Keratinocyte (primary cell): Measurements from ENCODE around the gene SH3BP5L. TPM values are rescaled to one million over a fixed set of nuclear protein-coding genes. Genes with fewer than 3 reads are reported as not detected.

Experiments
- DNase-seq: peaks from one replicate; pipeline ENCODE4 v3.0.0-alpha.2; 2011; ENCODE audit warnings: low read depth, missing footprints, low spot score
- FAIRE-seq: peaks from 2 replicates; lab custom pipeline; 2011; peaks lifted over from hg19 to GRCh38; lab: Jason Lieb, UNC
- H2AFZ ChIP-seq: 2 replicates; pipeline ENCODE4 v1.6.0; 2012; ENCODE audit warnings: low read length, control low read depth, inconsistent platforms; ENCODE audit not compliant: control insufficient read depth
- H3K27ac ChIP-seq: 2 replicates; pipeline ENCODE4 v1.5.1; 2011; ENCODE audit warnings: low read length; ENCODE audit not compliant: control insufficient read depth, insufficient read depth
- H3K27me3 ChIP-seq: 3 replicates; pipeline ENCODE4 v1.6.0; 2011; ENCODE audit warnings: low read length; ENCODE audit not compliant: control insufficient read depth, insufficient read depth; ENCODE audit errors: extremely low read depth
- H3K36me3 ChIP-seq, 2 experiments: 2 replicates in 1 of 2; 3 replicates in 1 of 2; pipeline ENCODE4 v1.5.1; 2011; ENCODE audit warnings: low read length in 2 of 2, mild to moderate bottlenecking in 1 of 2; ENCODE audit not compliant: control insufficient read depth in 2 of 2, insufficient read depth in 2 of 2; ENCODE audit errors: extremely low read depth in 1 of 2
- H3K4me1 ChIP-seq: 3 replicates; pipeline ENCODE4 v1.5.1; 2011; ENCODE audit warnings: low read length; ENCODE audit not compliant: control insufficient read depth, insufficient read depth; ENCODE audit errors: extremely low read depth
- H3K4me2 ChIP-seq: 3 replicates; pipeline ENCODE4 v1.6.0; 2011; ENCODE audit warnings: low read depth, low read length; ENCODE audit not compliant: control insufficient read depth, insufficient read depth; ENCODE audit errors: extremely low read depth
- H3K4me3 ChIP-seq, 3 experiments: fragments of 200-600 bp in 1 of 3; sonication (generic) in 1 of 3; 2 replicates in 2 of 3; 3 replicates in 1 of 3; pipeline ENCODE4 v1.5.1; 2011 to 2016; ENCODE audit warnings: low read length in 3 of 3, mild to moderate bottlenecking in 3 of 3, control low read depth in 2 of 3, inconsistent platforms in 1 of 3, low read depth in 1 of 3, mixed read lengths in 1 of 3, mixed run types in 1 of 3, moderate library complexity in 1 of 3; ENCODE audit not compliant: control insufficient read depth in 2 of 3, insufficient read depth in 2 of 3; ENCODE audit errors: extremely low read depth in 1 of 3
- H3K79me2 ChIP-seq: 2 replicates; pipeline ENCODE4 v1.6.0; 2012; ENCODE audit warnings: low read length; ENCODE audit not compliant: control insufficient read depth, insufficient read depth
- H3K9ac ChIP-seq: 3 replicates; pipeline ENCODE4 v1.6.0; 2011; ENCODE audit warnings: low read length; ENCODE audit not compliant: control insufficient read depth, insufficient read depth; ENCODE audit errors: extremely low read depth
- H3K9me1 ChIP-seq: 3 replicates; pipeline ENCODE4 v1.6.0; 2011; ENCODE audit warnings: low read length; ENCODE audit not compliant: control insufficient read depth, insufficient read depth; ENCODE audit errors: extremely low read depth
- H3K9me3 ChIP-seq: 2 replicates; pipeline ENCODE4 v1.5.1; 2012; ENCODE audit warnings: low read depth, low read length; ENCODE audit not compliant: control insufficient read depth
- H4K20me1 ChIP-seq: 3 replicates; pipeline ENCODE4 v1.6.0; 2011; ENCODE audit warnings: low read length; ENCODE audit not compliant: control insufficient read depth, insufficient read depth; ENCODE audit errors: extremely low read depth
- CTCF ChIP-seq, 3 experiments: IDR thresholded peaks in 1 of 3; conservative IDR thresholded peaks in 1 of 3; optimal IDR thresholded peaks in 1 of 3; 2 replicates in 2 of 3; 3 replicates in 1 of 3; pipeline versions ENCODE3 to v1.5.1; 2011; ENCODE audit warnings: low read length in 3 of 3, mild to moderate bottlenecking in 3 of 3, moderate library complexity in 2 of 3, control low read depth in 1 of 3, inconsistent platforms in 1 of 3; ENCODE audit not compliant: insufficient read depth in 2 of 3; ENCODE audit errors: extremely low read depth in 1 of 3
- EZH2 ChIP-seq: IDR thresholded peaks from one replicate; pipeline ENCODE4 v1.6.1; 2012; ENCODE audit warnings: inconsistent platforms, mild to moderate bottlenecking, low read length, moderate library complexity
- dilution Hi-C: fragments of 300-500 bp; cut with MboI; formaldehyde crosslinking; loops from one replicate; pipeline ENCODE4 v1.7.0; 2020; ENCODE audit warnings: low sequenced_read_pairs; ENCODE audit not compliant: extremely low pct_ligation_motif_present
- polyA plus RNA-seq, 5 experiments: library from polyadenylated mRNA; depleted of rRNA in 3 of 5; stranded (reverse) in 3 of 5; stranded (forward) in 1 of 5; unstranded in 1 of 5; fragments of >200 nt; gene quantifications; 1 replicate in 1 of 5; 2 replicates in 3 of 5; 3 replicates in 1 of 5; pipeline versions ENCODE4 v1.2.1 to v1.2.3, GENCODE V29; 2011 to 2012; ENCODE audit warnings: missing spikeins in 2 of 5, low read depth in 1 of 5, low replicate concordance in 1 of 5

Gene SH3BP5L
- polyA plus RNA-seq, 1 donor (not counting 4 experiments of a cell fraction or from before 2014, with no cell fraction given): 13.2 TPM

DNA sequence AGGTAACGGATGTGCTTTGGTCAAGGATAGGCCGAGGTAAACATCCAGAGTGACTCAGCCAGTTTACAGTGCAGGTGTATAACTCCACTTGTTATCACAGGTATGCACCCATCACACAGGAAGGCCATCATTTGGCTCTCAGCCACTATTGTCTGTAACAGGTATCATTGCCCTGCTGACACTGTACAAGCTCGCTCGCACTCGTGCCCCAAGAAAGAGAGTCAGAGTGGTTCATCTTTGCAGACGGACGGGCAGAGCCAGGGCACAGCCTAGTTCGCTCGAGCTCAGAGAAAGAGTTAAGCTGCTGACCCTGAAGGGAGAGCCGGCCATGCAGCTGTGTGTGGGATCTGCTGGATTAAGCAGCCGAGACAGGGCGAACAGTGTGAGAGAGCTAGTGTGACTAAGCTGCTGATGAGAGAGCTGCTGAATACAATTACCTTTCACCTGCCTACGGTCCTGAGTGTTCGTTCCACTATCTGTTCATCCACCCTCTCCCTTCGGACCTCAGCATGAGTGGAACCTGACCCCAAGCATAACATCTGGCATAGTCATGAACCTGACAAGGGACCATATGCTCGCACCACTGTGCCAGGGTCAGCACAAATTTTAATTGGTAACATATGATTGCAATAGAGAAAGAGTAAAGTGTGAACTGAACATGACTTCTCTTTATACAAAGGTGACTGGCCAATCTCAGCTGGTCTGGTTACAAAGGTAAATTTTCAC lies 43.1 kb downstream of the SH3BP5L start:
- Histone ChIP-seq H3K9me3 (no peaks in the 10 kb centered on the region), H3K79me2 (no peaks in the 10 kb centered on the region), H3K9me1 (no peaks in the 10 kb centered on the region), H3K4me3 (no peak overlapping the region), H2AFZ (no peak overlapping the region), H3K27me3 (no peaks in the 10 kb centered on the region), H3K4me2 (no peak overlapping the region), H3K9ac (no peak overlapping the region), H3K36me3 (no peaks in the 10 kb centered on the region), H3K27ac (no peak overlapping the region), H3K4me1 (peaks cover 2% of the 10 kb centered on the region), H4K20me1 (no peaks in the 10 kb centered on the region)
- no peak for TF ChIP-seq EZH2
- no peak for TF ChIP-seq CTCF (optimal IDR thresholded peaks at IDR 0.05 in 1 of 3, IDR thresholded peaks at IDR 0.05 in 1 of 3, conservative IDR thresholded peaks at IDR 0.05 in 1 of 3; ENCODE audit: extremely low read depth in 1 of 3, insufficient read depth in 2 of 3, low read length in 3 of 3)
- DNase-seq (no peak), FAIRE-seq (no peak)
- dilution Hi-C loops: no loop called here

- Histone ChIP-seq H4K20me1 (no peaks in the 10 kb centered on the region), H3K4me2 (no peak overlapping the region), H3K36me3 (no peaks in the 10 kb centered on the region), H2AFZ (no peak overlapping the region), H3K27ac (no peak overlapping the region), H3K9me1 (no peaks in the 10 kb centered on the region), H3K27me3 (no peaks in the 10 kb centered on the region), H3K79me2 (no peaks in the 10 kb centered on the region), H3K4me3 (no peak overlapping the region), H3K4me1 (no peaks in the 10 kb centered on the region), H3K9ac (no peak overlapping the region), H3K9me3 (no peaks in the 10 kb centered on the region)
- DNase-seq (no peak), FAIRE-seq (no peak)
- no peak for TF ChIP-seq EZH2
- TF ChIP-seq CTCF (optimal IDR thresholded peaks at IDR 0.05 in 1 of 3, IDR thresholded peaks at IDR 0.05 in 1 of 3, conservative IDR thresholded peaks at IDR 0.05 in 1 of 3; ENCODE audit: extremely low read depth in 1 of 3, insufficient read depth in 2 of 3, low read length in 3 of 3): no peak
- dilution Hi-C loops: no loop called here
Measured at GRCh38 chr1:248779350-248779749, 46.4 kb downstream of the SH3BP5L start.
